ENCODE measurements around the gene SLX4IP. TPM values are rescaled to one million over a fixed set of nuclear protein-coding genes. Genes with fewer than 3 reads are reported as not detected.
"Not testable (repeated sequence)": the region's sequence is repeated elsewhere in the genome, so short reads cannot be mapped to it uniquely, and the experiment has no call there.

Gene SLX4IP
- 4.3 TPM for polyA plus RNA-seq (ENCODE audit: insufficient read length)

- DNase-seq (ENCODE audit: low read depth), result peak; percentile 97
Measured at GRCh38 chr20:10434832-10435812, at the start of gene SLX4IP. TSS of gene SLX4IP (plus strand) at chr20:10435305. CDS start at chr20:10458205, 22,900 bp downstream.

GRCh38 chr20:10385850-10386544 lies 49.1 kb upstream of the SLX4IP start:
- DNase-seq (ENCODE audit: low read depth), result no peak

GRCh38 chr20:10387686-10388085 lies 47.4 kb upstream of the SLX4IP start:
- DNase-seq (ENCODE audit: low read depth), result no peak

GRCh38 chr20:10388597-10388996 lies 46.5 kb upstream of the SLX4IP start:
- no peak for DNase-seq (ENCODE audit: low read depth)

GRCh38 chr20:10390709-10391108 lies 44.4 kb upstream of the SLX4IP start:
- DNase-seq (ENCODE audit: low read depth), result no peak

- DNase-seq (ENCODE audit: low read depth), result not testable (repeated sequence)
Measured at GRCh38 chr20:10394752-10395151, 40.4 kb upstream of the SLX4IP start.

- DNase-seq (ENCODE audit: low read depth), result no peak
Measured at GRCh38 chr20:10398834-10399369, 36.2 kb upstream of the SLX4IP start.

GRCh38 chr20:10402938-10403608 lies 32.0 kb upstream of the SLX4IP start:
- peak; percentile 20 for DNase-seq (ENCODE audit: low read depth)

- no peak for DNase-seq (ENCODE audit: low read depth)
Measured at GRCh38 chr20:10404023-10404628, 31.0 kb upstream of the SLX4IP start.

- no peak for DNase-seq (ENCODE audit: low read depth)
Measured at GRCh38 chr20:10404959-10405530, 30.1 kb upstream of the SLX4IP start.

GRCh38 chr20:10408108-10408813 lies 26.8 kb upstream of the SLX4IP start:
- DNase-seq (ENCODE audit: low read depth), result no peak

GRCh38 chr20:10411673-10412072 lies 23.4 kb upstream of the SLX4IP start:
- no peak for DNase-seq (ENCODE audit: low read depth)

GRCh38 chr20:10412591-10413408 lies 22.3 kb upstream of the SLX4IP start:
- DNase-seq (ENCODE audit: low read depth), result no peak

- DNase-seq (ENCODE audit: low read depth), result no peak
Measured at GRCh38 chr20:10415013-10415650, 20.0 kb upstream of the SLX4IP start.

- DNase-seq (ENCODE audit: low read depth), result not testable (repeated sequence)
Measured at GRCh38 chr20:10417218-10417617, 17.9 kb upstream of the SLX4IP start.

- DNase-seq (ENCODE audit: low read depth), result no peak
Measured at GRCh38 chr20:10419550-10420133, 15.5 kb upstream of the SLX4IP start.

GRCh38 chr20:10423735-10424134 lies 11.4 kb upstream of the SLX4IP start:
- DNase-seq (ENCODE audit: low read depth), result no peak

GRCh38 chr20:10427060-10427692 lies 7.9 kb upstream of the SLX4IP start:
- no peak for DNase-seq (ENCODE audit: low read depth)
